GM20431 (cell line): ENCODE results near the gene KCNC1.

Experiments
- in situ Hi-C: fragments of 300-500 bp; cut with MseI, MboI; formaldehyde crosslinking; loops from one replicate; pipeline ENCODE4 v1.15.0; 2020; ENCODE audit warnings: low sequenced_read_pairs; ENCODE audit not compliant: unreplicated experiment

The KCNC1 gene

DNA sequence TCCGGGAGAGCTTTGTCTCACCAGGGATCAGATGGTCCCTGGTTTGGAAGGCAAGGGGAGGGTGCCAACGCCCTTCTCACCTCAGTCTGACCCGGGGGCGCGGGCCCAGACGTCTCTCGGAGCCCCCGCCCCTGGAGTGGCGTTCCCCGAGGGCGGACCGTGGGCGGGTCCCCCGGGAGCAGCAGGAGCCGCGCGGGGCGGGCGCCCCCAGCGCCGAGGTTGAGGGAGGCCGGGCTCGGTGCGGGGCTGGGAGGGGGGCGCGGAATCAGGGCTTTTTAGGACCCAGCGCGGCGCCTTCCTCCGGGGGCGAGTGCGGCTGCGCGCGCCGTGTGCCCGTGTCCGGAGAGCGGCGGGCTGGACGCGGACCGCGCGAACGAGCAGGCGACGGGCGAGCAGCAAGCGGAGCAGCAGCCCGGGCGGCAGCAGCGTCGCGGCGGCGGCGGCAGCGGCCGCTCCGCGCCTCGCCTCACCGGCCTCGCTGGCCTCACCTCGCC lies at the start of gene KCNC1:
Gene KCNC1, plus strand, starts transcription at position 364 of the 494 bp plus-strand sequence. CDS start 1,222 bp downstream, outside the sequence.
- in situ Hi-C loops = no loop called here

DNA sequence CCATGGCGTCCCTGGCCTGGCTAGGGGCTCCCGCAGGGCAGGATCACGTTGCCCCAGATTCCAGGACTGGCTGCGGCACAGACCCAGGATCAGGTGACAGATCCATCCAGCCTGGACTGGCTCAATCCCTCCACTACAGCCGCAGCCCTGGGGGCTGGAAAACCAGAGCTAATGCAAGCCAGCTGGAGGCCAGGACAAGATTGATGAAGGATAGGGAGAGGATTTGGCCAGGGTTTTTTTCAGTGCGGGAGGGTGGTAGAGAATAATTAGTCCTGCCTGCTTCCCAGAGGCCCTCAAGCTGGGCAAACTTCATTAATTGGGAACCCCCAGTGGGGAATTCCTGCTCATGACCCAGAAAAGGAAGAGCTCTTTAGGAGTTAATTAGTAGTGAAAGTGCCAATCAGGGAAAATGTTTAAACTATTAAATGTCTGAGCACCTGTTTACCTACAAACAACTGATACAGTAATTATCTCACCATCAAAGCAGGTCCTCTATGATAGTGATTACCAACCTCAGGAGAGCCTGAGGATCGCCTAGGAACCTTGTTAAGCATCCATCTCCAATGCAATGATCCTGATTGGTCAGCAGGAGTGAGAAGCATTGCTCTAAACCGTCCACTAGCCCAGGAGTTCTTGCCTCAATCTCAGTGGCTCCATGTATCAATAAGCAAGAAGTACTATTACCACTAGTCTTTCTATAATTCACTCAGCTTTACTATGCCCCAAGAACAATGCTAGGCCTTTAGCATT lies 48.2 kb upstream of the KCNC1 start:
- in situ Hi-C loops = no loop called here

DNA sequence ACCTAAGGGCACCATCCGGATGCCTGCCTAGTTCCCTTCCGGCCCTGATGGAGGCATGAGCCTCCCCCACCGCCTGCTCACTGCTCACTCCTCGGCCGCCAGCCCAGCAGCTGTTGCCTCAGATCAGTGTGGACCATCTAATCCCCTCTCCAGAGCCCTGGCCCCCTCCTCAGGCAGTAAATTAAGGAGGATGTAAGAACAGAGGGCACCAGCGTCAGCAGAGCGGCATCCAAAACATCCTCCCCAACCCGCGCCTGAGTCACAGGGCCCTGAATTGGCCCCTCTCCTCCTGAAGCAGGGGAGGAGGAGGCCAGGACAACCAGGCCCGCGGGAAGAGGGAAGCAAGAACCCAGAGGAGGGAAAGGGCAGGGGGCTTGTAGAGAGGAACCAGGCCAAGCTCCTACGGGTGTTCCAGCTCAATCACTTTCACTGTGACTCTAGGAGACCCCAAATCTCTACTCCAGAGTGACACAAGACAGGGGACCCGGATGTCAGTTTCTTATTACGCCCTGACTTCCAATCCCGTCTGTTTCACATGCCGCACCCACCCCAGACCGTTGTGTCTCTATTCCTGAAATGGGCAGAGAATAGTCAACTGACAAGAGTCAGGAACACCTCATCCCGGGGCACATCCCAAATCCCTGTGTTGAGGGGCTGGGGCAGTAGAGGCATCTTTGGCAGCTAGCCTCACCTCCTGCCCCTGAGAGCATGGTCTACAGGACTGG lies 46.5 kb upstream of the KCNC1 start:
- in situ Hi-C loops = no loop called here

DNA sequence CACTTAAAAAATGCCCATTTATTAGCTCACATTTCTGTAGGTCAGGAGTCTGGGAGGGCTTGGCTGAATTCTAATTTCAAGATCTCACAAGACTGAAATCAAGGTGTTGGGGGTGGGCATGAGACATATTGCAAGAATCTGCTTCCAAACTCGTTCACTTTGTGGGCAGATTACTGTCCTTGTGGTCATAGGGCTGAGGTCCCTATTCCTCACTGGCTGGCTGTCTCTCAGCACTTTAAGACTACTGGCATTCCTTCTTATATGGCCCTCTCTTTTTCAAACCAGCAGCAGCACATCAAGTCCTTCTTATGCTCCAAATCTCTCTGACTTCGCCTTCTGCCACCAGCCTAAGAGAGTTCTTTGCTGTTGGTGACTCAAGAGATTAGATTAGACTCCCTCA lies 43.0 kb upstream of the KCNC1 start:
- in situ Hi-C loops = no loop called here

DNA sequence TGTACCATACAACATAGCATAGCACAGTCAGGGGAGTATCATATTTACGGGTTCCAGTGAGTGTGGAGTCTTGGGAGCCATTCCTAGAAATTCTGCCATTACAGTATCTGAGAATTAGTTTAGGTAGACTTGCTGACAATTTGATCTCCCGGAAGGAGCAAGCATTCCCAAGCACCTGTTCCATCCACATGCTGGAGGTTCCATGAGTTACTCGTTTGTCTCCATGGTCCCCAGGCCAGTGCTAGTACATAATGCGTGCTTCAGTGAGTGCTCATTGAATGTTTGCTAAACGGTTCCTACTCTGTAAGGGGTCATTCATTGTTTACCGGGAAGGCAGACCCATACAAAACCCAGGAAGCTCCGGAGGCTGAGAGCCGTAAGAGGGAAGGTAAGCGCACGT lies 42.6 kb upstream of the KCNC1 start:
- in situ Hi-C loops = no loop called here

DNA sequence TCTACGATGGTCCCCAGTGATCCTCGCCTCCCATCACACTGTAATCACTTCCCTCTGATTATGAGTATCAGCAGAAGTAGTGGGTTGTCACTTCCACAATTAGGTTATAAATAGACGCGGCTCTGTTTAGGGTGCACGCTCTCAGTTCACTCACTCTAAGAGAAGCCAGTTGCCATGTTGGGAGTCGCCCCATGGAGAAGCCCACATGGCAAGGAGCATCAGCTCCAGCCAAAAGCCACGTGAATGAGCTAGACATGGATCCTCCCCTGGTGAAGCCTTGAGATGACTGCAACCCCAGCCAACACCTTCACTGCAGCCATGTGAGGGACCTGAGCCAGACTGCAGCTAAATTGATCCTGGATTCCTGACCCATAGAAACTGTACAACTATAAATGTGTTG lies 41.6 kb upstream of the KCNC1 start:
- in situ Hi-C loops = no loop called here

DNA sequence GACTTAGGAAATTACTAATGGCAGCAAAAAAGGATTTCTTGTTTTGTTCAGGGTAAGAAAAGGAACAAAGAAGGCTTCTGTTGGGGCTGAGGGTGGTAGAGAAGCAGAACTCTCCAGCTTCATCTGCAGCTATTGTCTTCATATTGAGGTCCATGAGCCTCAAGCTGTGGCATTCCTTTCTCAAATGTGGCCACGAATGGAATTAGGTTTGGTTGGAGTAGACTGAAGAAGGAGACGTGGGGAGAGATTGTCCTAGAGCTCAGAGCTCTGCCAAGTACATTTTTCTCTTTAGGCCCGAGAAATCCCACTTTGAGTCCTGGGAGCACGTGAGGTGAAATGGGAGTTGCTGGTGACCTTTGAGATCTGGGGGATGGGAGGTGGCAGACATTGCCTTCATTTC lies 41.0 kb upstream of the KCNC1 start:
- in situ Hi-C loops = no loop called here

DNA sequence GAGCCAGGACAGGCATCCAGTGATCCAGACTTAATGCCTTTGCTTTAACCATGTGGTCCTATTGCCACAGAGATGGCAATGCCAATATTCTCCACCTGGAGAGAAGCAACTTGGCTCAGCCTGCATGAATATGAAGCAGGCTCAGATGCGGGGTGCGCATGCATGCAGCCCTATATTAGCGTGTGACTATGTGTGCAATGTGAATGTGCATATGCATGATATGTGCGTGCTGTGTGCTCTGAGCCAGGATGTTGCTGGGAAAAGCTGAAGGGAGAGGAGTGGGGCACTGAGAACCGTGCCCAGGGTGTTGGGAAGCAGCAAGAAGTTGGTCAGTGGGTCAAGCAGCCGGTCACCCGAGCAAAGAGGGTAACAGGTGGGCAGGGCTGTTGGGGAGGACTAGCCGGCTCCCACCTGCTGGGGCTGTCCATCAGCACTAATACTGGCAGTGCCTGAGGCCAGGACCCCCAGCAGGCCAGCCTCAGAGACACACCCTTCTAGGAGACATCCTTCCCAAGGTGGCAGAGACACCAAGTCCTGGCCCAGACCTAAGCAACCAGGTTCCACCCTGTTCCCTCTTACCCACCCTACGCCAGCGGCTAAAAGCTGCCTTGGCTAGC lies 40.0 kb upstream of the KCNC1 start:
- in situ Hi-C loops = no loop called here

DNA sequence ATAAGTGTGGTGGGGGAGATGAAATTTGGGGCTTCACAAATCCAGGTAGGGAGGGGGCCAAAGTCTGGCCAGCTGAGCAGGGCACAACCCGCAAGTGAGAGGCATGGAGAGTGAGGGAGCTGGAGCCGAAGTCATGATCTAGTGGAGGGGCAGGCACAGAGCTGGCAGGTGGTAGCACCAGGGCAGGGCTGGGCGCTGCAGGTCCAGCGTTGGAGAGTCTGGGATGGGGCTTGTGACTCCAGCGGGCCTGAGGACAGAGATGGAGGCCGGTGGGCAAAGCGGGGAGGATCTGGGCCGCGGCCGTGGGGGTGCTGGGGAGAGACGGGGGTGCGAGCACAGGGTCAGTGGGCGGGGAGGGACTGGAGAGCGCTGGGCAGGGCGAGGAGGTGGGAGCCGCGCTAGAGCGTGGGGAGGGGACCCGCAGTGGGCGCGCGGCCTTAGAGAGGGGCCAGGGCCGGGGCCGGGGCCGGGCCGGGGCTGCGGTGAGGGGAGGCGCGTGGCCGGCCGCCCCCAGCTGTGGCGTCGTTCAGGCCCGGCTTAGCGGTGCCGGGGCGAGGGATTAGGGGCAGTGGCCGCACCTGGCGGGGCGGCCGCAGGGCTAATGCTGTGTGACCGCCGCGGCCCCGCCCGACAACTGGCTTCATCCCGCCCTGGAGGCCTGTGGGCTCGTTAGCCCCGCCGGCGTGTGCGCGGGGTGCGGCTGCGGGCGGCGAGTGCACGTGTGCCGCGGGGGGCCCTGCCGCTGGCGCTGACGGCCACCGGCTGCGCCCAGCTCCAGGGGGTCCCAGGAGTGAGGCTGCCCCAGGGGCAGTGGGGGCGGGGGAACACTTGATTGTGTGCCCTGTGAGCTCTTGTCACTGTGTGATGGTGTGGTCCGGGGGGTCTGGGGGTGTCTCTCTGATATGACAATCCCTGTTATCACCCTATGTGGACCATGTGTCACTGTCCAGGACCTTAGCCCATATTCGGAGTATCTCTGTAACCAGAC lies 38.8 kb upstream of the KCNC1 start:
- in situ Hi-C loops = no loop called here

DNA sequence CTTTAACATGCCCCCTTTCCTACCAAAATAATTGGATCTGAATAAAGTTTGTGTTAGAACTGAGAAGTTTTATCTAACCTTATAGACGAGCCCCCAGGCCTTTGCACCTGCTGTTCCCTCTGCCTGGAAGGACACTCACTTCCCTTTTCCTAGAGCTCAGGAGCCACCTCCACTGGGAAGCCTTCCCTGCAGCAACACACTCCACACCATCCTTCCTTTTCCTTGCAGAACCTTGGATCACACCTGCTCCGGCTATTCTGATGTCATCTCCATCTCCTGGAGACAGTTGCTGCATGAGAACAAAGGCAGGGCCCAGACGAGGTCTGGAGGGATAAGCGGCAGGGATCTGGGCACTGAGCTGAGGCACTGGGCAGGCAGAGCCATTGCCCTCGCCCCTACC lies 37.8 kb upstream of the KCNC1 start:
- in situ Hi-C loops = no loop called here

DNA sequence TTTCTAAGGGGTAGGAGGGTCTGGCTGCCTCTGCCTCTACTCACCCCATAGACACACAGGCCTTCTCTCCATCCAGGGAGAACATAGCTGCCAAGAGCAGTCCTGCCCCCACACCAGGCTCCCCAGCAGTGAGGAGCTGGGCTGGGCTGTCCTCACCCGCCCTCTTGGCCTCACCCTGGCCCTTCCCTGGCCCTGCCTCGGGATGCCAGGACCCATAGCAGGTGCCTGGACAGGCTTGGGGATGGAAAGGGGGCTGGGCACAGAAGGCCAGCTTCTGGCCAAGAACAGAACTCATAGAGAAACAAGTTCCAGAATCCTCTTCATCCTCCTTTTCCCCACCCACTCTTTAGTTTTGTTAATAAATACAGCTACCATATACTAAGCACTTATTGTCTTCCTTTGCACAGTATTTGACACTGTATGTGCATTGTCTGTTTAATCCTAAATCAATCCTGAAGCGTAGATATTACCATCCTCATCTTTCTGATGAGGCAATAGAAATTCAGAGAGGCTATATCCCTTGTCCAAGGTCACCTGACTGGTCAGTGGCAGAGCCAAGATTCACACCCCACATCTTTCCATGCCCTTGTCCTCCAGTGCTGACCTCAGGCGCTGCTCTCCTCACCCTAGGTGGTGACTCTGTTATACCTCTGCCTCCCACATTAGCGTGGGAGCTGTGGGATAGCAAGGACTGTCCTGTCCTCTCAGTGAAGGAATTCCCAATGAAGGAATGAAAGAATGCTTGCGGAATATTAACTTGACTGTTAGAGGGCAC lies 37.2 kb upstream of the KCNC1 start:
- in situ Hi-C loops = no loop called here

DNA sequence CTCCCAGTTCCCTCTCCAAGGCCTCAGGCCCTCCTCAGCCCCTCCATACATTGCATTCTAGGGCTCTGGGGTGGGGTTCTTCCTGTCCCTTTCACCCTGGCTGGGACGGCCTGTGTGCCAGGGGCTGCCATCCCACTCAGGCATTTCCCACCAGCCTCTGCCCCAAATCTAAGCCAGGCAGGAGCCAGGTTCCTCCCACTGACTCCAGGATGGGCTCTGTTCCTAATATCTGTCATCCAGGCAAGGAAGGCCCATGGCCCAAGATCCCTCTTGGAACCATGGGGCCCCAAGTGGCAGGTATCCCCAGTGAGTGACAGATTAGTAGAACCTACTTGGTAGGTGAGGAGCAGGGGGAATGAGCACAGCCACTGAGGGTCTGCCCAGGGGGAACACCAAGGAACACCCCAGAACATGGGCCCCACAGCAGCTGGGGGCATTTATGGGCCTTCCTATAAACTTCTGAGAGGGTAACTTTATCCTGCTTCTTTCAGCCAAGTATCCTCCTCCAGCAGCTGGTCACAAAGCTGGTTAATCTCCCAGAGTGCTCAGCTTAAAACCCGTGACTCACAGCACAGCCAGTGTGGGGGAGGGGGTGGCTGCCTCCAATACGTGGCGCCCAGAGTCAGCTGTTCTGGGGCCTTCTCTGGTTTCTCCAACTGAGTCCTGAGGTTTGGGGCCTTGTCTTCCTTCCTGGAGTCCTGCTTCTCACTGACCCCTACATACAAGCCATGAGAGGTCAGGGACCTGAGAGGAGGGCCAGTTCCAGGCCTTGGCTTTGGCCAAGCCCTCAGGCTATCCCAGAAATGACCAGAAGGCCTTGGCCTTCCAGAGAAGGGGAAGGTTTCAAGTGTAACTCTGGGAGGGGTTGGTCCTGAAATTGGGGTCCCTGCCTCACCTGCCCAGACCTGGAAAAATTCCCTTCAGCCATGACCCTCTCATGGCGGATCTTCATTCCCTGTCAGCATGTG lies 35.1 kb upstream of the KCNC1 start:
- in situ Hi-C loops = no loop called here

DNA sequence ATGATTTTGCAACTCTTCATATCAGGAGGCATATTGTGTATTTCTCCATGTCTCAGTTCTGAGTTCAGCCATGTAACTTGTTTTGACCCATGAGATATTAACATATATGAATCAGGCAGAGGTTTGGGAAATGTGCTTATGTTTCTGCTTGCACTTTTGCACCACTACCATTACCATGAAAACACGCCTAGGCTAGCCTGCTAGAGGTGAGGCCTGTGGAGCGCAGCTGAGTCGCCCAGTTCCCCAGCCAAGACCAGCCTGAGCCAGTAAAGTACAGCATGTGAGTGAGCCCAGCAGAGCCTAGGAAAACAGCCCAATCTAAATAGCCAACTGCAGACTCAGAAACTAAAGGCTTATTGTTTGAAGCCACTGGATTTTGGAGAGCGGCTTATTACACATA lies 33.6 kb upstream of the KCNC1 start:
- in situ Hi-C loops = no loop called here

DNA sequence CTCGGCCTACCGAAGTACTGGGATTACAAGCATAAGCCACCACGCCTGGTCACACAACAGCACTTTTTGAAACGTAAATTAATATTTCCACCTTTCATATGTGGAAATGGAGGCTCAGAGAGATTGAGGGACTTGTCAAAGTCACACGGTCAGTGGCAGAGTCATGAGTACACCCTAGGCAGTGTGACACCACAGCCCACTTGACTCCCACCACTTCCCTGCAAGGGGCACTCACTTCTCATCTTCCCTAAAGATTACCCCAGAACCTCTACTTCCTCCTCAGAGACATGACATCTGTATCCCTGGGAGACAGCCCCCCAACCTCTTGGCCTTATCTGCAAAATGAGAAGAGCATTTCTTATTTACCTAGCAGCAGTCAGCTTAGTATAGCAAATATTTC lies 31.7 kb upstream of the KCNC1 start:
- in situ Hi-C loops = no loop called here

DNA sequence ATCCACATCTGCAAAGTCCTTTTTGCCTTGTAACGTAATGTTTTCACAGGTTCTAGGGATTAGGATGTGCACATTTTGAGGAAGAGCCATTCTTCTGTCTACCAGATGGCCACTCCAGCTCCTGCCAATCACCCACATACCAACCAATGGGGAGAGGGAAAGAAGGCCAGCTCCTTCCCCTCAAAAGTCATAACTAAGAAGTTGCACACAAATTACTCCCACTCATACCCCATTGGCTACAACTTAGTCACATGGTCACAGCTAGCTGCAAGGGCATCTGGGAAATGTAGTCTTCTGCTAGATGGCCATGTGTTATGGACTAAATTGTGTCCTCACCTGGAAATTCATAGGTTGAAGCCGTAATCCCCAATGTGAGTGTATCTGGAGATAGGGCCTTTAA lies 30.6 kb upstream of the KCNC1 start:
- in situ Hi-C loops = no loop called here

DNA sequence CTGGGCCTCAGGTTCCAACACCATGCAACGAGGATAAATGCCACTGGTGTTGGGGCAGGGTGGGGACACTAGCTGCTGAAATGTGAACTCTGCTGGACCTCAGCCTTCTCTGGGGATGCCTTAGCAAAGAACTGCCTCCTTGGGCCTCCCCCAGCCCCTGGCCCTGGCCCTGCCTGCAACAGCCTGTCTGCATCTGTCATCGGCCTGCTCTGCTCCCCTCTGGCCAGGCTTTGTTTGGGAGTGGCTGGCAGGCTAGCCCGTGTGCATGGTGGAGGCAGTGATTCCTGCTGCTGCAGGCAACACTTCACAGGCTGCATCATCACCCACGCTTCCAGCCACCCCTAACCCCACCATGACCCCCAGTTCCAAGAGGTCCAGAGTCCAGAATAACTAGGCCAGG lies 26.8 kb upstream of the KCNC1 start:
- in situ Hi-C loops = no loop called here

DNA sequence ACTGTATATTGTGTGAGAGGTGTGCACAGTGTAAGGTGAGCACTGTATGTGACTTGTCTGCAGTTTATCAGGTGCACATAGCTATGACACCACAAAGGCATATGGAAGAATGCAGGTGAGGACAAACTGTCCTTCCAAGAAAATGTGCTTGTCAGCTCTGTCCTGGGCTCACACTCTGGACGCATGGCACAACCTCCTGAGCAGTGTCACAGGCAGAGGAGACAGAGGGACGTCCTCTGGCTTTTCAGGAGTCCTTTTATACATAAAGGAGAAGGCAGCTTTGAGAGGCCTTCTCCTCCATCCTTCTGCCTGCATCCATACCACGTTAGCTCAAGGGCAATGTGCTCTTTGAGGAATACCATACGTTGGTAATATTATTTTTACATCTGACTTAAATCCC lies 22.7 kb upstream of the KCNC1 start:
- in situ Hi-C loops = no loop called here

DNA sequence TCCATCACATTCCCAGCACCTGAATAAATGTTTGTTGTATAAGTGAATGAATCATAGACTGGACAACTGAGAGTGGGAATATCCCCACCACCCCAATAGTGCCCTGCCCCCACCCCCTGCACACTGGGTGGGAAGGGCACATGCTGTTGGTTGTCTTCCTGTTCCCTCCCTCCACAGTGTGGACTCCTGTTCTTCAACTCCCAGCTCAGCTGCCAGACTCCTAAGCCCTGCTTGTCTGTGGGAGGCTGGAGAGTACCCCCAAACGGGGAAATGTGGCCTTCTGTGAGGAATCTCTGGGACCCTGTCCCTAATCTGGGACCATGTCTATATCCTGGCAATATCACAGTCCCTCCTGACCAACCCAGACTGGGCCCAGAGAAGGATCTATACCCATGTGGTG lies 20.7 kb upstream of the KCNC1 start:
- in situ Hi-C loops = no loop called here
